NT2/D1 (cell line): ENCODE results near the gene PCAT6.

Source experiments
- DNase-seq: peaks from one replicate; pipeline ENCODE4 v3.0.0-alpha.2; 2011; ENCODE audit warnings: low read depth, low spot score
- H3K27me3 ChIP-seq: 2 replicates; pipeline ENCODE4 v1.6.0; 2011; ENCODE audit warnings: mild to moderate bottlenecking; ENCODE audit not compliant: insufficient read length, insufficient read depth
- H3K36me3 ChIP-seq: 2 replicates; pipeline ENCODE4 v1.6.1; 2011; ENCODE audit warnings: mild to moderate bottlenecking, low read length, mixed read lengths; ENCODE audit not compliant: insufficient read depth, insufficient read length
- H3K4me1 ChIP-seq: 2 replicates; pipeline ENCODE4 v1.5.1; 2011; ENCODE audit not compliant: insufficient read depth, insufficient read length
- H3K4me3 ChIP-seq: 2 replicates; pipeline ENCODE4 v1.5.1; 2011; ENCODE audit warnings: low read depth; ENCODE audit not compliant: insufficient read length
- H3K9ac ChIP-seq: 2 replicates; pipeline ENCODE4 v1.6.0; 2011; ENCODE audit warnings: low read depth; ENCODE audit not compliant: insufficient read length
- H3K9me3 ChIP-seq: 2 replicates; pipeline ENCODE4 v1.5.1; 2011; ENCODE audit warnings: mild to moderate bottlenecking, low read length; ENCODE audit not compliant: insufficient read depth
- SUZ12 ChIP-seq: IDR thresholded peaks from 2 replicates; pipeline ENCODE4 v1.6.1; 2011; ENCODE audit not compliant: insufficient read length, insufficient read depth; ENCODE audit errors: extremely low read depth
- YY1 ChIP-seq: IDR thresholded peaks from 2 replicates; pipeline ENCODE4 v1.6.1; 2011; ENCODE audit not compliant: insufficient read length, insufficient read depth
- ZNF274 ChIP-seq: IDR thresholded peaks from 2 replicates; pipeline ENCODE4 v1.6.1; 2011; ENCODE audit warnings: mild to moderate bottlenecking, low read depth, low read length

The PCAT6 gene

GRCh38 chr1:202854787-202855186 is 44.0 kb downstream of the PCAT6 start:
- Histone ChIP-seq H3K4me3 (no peak overlapping the region), H3K9me3 (no peaks in the 10 kb centered on the region), H3K9ac (no peak overlapping the region), H3K36me3 (peaks cover 45% of the 10 kb centered on the region), H3K27me3 (no peaks in the 10 kb centered on the region), H3K4me1 (peaks cover 5% of the 10 kb centered on the region)
- DNase-seq: no peak
- TF ChIP-seq SUZ12 (no peak), YY1 (no peak), ZNF274 (no peak)

DNA sequence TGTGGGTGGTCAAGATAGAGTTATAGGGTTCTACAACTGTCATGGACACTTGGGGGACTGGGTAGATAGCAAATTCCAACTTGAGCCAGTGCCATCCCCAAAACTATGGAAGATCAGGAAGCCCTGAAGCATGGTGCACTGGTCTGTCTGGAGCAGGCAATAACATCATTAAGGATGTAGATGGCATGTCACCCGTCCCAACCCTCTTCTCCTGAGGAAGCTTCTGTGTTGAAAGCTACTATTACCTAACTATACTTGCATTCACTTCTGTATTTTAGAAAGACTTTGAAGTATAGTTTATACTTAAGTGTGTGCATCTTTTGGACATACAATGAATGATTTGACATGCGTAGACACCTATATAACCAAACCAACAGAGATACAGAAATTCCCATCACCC is 45.3 kb downstream of the PCAT6 start:
- Histone ChIP-seq H3K4me3 (no peak overlapping the region), H3K27me3 (no peaks in the 10 kb centered on the region), H3K9ac (no peak overlapping the region), H3K4me1 (peaks cover 2% of the 10 kb centered on the region), H3K36me3 (peaks cover 45% of the 10 kb centered on the region), H3K9me3 (no peaks in the 10 kb centered on the region)
- no peak for DNase-seq
- TF ChIP-seq YY1 (no peak), SUZ12 (no peak), ZNF274 (no peak)

GRCh38 chr1:202857136-202857610 is 46.4 kb downstream of the PCAT6 start:
- no peak for TF ChIP-seq ZNF274
- no peak for TF ChIP-seq SUZ12
- TF ChIP-seq YY1: no peak
- no peak for DNase-seq
- Histone ChIP-seq H3K9ac (no peak overlapping the region), H3K9me3 (no peaks in the 10 kb centered on the region), H3K4me3 (no peak overlapping the region), H3K36me3 (peaks cover 45% of the 10 kb centered on the region), H3K27me3 (peaks cover 5% of the 10 kb centered on the region), H3K4me1 (no peaks in the 10 kb centered on the region)

- H3K27me3 ChIP-seq: peaks cover 16% of the 10 kb centered on the region
- peaks cover 37% of the 10 kb centered on the region for H3K36me3 ChIP-seq
- no peaks in the 10 kb centered on the region for H3K4me1 ChIP-seq
- TF ChIP-seq SUZ12: no peak
- H3K9ac ChIP-seq: no peak overlapping the region
- no peak for DNase-seq
- no peak overlapping the region for H3K4me3 ChIP-seq
- H3K9me3 ChIP-seq: no peaks in the 10 kb centered on the region
Measured at GRCh38 chr1:202858331-202858730, 47.6 kb downstream of the PCAT6 start.

DNA sequence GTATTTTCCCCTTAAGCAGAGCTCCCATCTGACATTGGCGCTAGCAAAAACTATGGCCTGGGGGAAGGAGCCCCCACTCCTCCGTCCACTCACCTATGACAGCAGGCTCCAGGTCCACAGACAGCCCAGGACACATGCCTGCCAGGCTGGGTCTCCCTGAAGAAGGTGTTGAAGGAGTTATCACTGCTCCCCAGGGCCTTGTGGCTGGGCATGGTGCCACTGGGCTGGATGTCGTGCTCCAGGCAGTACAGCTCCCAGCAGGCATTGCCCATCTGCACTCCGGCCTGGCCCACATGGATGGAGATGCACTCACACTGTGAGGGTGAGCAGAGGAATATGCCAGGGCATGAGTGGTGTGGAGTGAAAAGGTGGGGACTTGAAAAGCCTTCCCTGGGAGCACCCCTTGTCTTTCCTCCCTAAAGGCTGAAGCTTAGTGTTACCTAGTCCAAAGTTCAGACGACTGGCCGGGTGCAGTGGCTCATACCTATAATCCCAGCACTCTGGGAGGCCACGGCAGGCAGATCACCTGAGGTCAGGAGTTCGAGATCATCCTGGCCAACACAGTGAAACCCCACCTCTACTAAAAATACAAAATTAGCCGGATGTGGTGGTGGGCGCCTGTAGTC is 48.1 kb downstream of the PCAT6 start:
- Histone ChIP-seq H3K4me3 (no peak overlapping the region), H3K4me1 (no peaks in the 10 kb centered on the region), H3K9ac (no peak overlapping the region), H3K9me3 (no peaks in the 10 kb centered on the region), H3K27me3 (peaks cover 19% of the 10 kb centered on the region), H3K36me3 (peaks cover 37% of the 10 kb centered on the region)
- TF ChIP-seq YY1: no peak
- no peak for TF ChIP-seq ZNF274
- no peak for TF ChIP-seq SUZ12
- DNase-seq: no peak

DNA sequence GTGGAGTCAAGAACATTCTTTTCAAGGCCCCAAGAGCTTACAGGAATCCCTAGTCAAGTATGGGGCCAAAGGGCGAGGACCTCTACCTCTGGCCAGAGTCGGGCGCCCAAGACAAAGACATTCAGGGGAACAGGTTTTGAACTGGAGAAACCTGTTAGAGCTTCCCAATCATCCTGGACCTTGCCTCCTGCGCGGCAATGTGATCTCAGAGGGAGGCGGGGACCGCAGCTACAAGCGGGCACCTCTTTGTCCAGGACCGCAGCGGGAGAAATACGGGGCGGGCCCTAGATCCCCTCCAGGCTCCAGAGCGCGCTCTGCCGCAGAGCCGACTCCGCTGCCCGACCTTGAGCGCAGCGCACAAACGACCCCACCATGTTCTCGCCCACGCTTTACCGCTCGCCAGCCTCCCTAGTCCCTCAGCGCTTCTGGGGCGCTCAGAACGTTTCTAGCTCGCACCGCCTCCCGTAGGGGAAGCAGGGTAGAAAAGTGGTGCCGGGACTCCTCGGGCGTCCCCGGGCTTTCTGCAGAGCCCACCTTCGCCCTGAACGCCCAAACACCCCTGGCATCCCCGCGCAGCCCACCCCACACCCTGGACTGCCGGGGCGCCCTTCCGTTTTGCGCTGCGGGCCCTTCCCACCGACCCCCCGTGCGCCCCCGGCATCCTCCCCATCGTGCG is 50.1 kb downstream of the PCAT6 start:
- H3K4me3 ChIP-seq: peak overlapping the region; percentile 60
- peak; percentile 77 for DNase-seq
- peak overlapping the region; percentile 86 for H3K9ac ChIP-seq
- H3K4me1 ChIP-seq: no peaks in the 10 kb centered on the region
- TF ChIP-seq YY1 (no peak), ZNF274 (no peak), SUZ12 (no peak)
- peaks cover 19% of the 10 kb centered on the region for H3K27me3 ChIP-seq
- peaks cover 25% of the 10 kb centered on the region for H3K36me3 ChIP-seq
- H3K9me3 ChIP-seq: no peaks in the 10 kb centered on the region
